Globus pallidus (tissue), 1 donor: Measurements from ENCODE around the gene SUOX.
A peak's percentile ranks its signal among the peaks of the same experiment; 100 is the strongest.
"Not testable (repeated sequence)": the region's sequence is repeated elsewhere in the genome, so short reads cannot be mapped to it uniquely, and the experiment has no call there.

ENCODE experiments used
- DNase-seq: peaks from one replicate; pipeline ENCODE4 v3.0.0-alpha.2; 2015; ENCODE audit warnings: low spot score

SUOX gene

DNA sequence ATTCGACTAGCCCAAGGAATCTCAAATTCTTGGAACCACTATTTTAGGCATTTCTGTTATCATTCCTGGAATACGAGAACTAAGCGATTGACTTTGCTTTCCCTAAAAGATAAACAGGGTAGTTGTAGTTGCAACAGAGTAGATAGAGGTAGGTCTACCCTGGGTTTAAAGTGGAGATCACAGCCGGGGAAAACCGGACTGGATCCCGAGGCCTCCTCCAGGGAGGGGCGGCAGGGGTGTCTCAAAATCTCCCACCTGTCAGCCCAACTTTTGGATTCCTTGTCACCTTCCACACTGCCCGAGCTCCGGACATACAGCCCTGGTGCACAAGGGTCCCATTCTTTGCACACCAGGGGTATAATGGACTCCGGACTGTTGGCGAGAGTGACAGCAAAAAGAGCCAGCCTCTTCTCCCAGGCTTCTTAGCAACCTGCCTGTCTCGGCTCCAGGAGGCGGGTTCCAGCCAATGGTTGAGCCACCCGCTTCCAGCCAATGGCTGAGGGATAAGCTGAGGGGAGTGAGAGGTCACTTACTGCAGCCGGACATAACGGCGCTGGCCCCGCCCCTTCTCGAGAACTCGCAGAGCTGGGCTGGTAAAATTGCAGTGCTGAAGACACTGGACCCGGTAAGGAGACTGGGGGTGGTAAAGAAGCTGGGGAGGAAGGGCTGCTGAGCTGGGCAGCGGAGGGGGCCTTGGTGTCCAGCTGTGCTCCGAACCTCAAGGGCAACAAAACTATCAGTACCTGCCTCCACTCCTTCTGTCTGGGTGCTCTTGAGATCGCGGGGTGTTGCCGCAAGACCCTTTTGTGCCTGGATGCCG, at the start of gene SUOX:
TSS of gene SUOX (plus strand) at position 562 of the 820 bp plus-strand sequence. CDS start 4,946 bp downstream, outside the sequence.
- peak; percentile 98 for DNase-seq

DNA sequence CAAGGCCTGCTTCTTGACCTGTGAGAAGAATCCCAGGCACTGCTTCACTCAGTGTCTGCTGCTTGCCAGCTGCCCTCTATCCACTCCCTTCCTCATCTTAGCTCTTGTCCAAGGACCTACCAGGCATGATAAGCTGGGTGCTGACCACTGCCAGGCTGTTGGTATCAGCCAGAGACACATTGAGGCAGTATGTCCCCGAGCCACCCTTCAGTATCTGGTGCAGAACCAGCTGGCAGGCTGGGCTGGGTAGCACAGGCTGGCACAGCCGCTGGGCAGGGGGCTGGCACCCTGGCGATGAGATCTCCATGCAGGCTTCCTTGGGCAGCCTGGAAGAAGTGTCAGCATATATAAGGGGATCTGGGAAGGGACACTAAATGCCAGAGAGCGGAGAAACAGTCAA, 41.7 kb upstream of the SUOX start:
- DNase-seq = no peak

DNA sequence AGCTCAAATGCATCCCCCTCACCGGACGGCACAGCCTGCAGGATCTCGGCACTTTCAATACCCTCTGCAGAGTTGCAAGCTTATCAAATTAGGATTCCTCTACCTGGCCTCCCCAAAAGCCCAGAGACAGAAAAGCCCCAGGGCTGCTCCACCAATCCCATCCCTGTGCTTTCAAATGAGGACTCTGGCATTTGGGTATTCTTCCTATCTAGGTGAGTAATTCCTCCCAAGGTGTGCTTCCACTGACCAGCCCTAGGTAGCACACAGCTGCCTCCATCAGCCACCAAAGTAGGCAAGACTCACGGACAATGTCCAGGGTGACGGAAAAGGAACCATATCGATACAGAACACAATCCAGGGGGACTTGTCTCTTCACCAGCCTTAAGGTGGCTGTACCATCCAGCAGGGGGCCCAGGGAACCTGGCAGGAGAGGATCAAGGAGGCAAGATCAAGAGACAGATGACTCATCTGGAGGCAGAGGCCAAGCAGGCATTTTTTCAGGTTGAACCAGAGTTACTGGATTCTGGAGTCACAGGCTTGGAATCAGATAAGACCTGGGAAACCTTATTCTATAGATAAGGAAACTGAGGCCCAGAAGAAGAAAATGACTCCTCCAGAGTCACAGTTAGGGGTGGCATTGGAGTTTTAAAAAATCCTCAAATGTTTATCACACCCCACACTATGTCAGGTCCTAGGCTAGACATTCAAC, 41.1 kb upstream of the SUOX start:
- no peak for DNase-seq

DNA sequence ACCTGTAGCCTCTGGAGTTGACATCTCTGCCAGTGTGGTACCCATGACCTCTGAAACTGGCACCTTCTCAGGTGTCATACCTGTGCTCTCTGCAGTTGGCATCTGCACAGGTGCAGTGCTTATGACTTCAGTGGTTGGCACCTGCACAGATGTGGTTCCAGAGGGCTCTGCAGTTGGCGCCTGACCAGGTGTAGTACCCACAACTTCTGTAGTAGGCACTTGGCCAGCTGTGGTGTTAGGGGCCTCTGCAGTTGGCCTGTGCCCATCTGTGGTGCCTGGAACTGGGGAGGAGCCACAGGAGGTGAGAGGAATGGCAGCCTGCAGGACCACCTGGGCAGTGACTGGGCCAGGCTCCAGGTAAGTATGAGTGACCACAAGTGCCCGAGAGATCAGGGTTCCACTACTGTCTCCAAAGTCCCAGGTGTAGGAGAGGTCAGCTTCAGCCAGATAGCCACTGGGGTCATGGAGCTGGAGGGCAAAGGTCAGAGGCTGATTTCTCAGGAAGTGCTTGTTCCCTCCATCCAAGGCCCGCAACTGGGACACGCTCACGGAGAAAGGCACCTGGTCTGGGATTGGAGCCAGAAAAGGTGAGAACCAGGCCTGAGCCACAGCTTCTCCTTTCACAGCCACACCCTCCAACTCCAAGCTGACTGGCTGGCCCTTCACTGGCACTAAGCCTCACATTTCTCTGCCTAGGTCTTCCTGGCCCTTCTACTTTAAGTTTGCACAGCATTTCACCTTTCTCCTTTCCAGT, 39.8 kb upstream of the SUOX start:
- DNase-seq = no peak

DNA sequence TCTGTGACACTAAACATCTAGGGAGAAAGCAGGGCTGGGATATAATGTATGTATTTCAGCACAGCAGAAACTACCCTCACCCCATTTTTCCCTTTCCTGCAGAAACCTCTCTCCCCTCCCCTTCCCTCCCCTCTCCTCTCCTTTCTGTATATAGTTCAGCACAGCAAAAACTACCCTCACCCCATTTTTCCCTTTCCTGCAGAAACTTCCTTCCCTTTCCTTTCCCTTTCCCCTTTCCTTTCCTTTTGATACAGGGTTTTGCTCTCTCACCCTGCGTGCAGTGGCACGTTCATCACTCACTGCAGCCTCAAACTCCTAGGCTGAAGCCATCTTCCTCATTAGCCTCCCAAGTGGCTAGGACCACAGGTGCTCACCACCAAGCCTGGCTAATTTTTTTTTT, 33.3 kb upstream of the SUOX start:
- no peak for DNase-seq

DNA sequence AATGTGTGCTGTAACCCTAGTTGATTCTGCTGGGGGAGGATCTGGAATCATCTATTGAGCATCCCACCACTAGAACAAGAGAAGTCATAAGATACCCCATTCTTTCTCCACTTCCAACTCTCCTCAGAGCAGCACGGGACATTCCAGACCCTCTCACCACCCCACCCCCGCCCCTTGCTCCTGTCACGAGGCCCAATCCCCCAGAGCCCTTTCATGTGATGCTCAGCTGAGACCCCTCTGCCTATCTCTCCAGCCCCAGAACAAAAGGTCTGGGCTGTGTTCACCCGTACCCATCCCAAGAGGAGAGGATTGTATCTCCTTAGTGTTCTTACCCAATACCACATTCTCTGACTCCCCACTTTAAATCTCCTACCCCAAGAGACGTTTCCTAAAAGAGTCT, 31.8 kb upstream of the SUOX start:
- no peak for DNase-seq

DNA sequence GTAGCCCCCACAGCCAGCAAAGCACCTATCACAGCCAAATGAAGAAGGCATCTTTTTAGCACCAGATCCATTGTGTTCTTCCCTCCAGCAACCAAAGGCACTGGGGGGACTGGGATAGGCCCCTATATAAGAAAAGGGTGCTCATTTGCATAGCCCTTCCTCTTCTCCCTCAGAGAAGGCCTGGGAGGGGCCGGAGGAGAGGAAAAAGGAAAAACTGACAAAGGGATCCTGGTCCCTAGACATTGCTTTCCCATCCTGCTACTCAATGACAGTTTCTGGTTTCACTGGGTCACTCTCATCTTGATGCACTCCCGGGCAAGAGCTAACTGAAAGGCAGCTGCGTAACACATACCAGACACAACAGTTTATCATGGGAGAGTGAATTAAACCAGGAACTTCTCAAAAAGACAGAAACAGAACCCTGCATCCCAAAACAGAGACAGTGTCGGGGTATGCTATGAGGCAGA, 31.1 kb upstream of the SUOX start, which contains the start of gene PMEL:
TSS of gene PMEL (minus strand) at position 102 of the 467 bp plus-strand sequence. CDS start at position 71, 31 bp downstream.
- no peak for DNase-seq

DNA sequence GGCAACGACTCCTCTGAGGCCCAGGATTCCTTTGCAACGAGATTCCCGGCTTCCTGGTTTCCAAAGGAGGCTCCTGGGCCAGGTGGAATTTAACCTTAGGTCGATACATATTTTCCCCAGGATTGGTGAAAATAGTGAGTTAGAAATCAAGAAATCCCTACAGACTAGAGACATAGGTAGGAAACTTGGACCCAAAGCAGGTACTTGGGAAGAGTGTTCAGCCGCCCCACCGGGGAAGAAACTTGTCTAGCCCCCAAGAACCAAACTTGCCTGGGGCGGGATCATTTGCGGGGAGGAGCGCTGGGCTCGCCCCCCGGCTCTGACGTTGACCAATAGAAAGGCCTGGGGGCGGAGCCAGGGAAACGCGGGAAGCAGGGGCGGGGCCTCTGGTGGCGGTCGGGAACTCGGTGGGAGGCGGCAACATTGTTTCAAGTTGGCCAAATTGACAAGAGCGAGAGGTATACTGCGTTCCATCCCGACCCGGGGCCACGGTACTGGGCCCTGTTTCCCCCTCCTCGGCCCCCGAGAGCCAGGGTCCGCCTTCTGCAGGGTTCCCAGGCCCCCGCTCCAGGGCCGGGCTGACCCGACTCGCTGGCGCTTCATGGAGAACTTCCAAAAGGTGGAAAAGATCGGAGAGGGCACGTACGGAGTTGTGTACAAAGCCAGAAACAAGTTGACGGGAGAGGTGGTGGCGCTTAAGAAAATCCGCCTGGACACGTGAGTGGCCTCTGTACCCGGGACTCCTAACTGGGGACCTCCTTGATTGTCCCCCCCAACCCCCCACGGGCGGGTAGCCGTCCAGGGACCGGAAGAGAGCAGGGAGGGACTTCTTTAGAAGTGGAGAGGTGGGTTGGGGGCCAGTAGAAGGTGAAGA, 30.4 kb upstream of the SUOX start, which contains the start of gene CDK2:
TSS of gene CDK2 (plus strand) at position 423 of the 874 bp plus-strand sequence. CDS start at position 602, 179 bp downstream.
- peak; percentile 82 for DNase-seq

DNA sequence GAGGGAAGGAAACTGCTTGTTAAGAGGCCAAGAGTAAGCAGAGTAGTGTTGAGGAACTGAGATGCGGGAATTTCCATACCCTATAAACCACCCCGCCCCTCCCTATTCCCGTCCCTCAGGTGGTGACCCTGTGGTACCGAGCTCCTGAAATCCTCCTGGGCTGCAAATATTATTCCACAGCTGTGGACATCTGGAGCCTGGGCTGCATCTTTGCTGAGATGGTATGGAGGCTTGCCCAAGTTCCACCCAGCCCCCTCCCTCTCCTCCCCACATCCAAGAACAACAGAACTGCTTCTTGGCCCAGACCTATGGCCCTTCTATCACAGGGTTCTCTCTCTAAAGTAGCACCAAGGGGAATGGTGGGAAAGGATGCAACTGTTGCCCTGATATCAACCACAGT, 27.7 kb upstream of the SUOX start:
- no peak for DNase-seq

DNA sequence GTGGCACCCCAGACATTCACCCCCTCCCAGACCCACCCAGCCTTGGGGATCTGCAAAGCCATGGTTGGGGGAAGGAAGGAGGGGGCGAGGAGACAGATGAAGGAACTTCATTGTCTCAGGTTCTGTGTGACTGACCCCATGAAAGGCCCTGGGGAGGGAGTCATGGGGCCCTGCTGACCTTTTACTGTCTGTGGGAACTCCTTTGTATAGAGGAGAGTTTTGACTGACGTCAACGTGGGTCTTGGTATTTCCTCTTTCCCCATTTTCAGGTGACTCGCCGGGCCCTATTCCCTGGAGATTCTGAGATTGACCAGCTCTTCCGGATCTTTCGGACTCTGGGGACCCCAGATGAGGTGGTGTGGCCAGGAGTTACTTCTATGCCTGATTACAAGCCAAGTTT, 26.3 kb upstream of the SUOX start:
- no peak for DNase-seq

DNA sequence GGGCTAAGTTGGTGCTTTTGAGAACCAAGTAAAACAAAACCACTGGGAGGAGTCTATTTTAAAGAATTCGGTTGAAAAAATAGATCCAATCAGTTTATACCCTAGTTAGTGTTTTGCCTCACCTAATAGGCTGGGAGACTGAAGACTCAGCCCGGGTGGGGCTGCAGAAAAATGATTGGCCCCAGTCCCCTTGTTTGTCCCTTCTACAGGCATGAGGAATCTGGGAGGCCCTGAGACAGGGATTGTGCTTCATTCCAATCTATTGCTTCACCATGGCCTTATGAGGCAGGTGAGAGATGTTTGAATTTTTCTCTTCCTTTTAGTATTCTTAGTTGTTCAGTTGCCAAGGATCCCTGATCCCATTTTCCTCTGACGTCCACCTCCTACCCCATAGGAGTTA, 25.0 kb upstream of the SUOX start:
- no peak for DNase-seq

DNA sequence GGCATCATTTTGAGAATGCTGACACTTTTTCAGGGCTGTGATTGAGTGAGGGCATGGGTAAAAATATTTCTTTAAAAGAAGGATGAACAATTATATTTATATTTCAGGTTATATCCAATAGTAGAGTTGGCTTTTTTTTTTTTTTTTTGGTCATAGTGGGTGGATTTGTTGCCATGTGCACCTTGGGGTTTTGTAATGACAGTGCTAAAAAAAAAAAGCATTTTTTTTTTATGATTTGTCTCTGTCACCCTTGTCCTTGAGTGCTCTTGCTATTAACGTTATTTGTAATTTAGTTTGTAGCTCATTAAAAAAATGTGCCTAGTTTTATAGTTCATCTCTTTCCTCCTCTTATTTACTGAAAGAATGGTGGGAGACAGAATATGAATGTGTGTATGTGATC, 24.6 kb upstream of the SUOX start:
- no peak for DNase-seq

DNA sequence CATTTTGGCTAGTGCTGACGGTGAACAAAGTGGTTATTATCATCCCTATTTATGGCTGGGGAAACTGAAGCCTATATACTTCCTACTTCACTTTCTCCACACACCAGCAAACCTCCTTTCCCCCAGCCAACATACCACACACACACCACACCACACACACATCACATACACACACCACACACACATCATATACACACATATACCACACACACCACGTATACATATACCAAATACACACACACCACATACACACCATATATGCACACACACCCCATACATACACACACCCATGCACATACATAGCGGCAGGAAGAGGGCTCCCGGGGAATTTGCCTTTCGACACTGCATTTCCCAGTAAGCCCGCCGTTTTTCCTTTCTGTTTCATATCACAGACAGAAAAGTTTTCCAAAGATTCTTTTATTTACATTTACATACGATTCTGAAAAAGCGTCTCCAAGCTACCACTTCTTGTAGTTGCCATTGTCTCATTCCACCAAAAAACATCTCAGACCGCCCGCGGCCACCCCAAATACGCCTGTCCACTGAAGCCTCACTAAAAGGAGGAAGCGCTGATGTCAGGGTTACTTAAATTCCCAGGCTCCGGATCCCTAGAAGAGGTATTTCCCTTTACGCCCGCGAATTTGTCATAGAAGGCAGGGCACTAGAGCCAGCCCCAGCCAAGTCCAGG, 24.0 kb upstream of the SUOX start:
- DNase-seq = no peak

DNA sequence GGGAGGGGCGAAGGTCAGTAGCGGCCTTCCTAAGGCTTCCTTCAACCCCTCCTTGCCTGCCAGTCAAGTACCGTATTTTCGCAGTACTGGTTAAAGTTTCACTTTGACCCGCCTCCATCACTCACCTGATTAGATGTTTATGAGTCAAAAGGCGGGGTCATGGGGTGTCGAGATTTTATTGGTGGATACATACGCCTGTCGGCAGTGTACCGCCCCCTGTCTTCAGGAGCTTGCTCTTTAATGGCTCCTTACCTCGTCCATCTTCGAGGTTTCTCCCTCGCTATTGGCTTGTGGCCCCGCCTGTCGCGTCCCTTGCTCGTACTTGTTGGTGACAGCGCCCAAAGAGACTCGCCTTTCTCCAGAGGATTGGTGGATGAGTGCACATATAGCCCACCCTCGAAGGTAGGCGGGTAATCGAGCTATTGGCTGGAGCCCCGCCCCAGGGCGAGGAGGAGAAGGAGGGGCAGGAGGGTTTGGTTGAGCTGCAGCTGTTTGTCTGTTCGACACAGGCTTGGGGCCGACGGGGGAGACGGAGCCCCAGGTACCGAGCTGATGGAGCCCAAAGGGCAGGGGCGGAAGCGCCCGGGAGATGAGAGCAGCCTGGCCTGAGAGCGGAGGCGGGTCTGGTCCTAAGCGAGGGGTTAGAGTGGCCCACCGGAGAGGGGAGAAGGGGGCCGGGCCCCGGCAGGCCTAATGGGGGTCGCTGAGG, 23.3 kb upstream of the SUOX start, which contains the start of gene RAB5B:
TSS of gene RAB5B (plus strand) at position 480 of the 709 bp plus-strand sequence. CDS start 12,883 bp downstream, outside the sequence.
- DNase-seq = peak; percentile 100

DNA sequence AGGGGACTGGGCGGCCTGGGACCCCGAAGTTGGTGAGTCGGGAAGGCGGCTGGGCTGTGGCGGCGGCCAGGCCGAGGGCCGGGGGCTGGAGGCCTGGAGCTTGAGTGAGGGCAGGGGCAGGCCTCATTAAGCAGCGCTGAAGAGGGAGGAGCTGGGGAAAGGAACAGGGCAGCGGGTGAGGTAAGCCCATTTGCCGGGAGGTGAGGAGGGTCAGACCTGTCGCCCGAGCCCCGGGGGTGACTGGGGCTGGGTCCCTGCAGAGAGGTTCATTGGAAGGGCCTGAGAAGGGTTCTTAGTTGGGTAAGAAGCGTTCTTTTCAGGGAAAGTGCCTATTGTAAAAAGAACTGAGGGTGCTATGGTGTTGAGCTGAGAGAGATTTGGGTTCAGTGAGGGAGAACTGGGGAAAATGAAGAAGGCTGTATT, 22.8 kb upstream of the SUOX start:
- DNase-seq = no peak

DNA sequence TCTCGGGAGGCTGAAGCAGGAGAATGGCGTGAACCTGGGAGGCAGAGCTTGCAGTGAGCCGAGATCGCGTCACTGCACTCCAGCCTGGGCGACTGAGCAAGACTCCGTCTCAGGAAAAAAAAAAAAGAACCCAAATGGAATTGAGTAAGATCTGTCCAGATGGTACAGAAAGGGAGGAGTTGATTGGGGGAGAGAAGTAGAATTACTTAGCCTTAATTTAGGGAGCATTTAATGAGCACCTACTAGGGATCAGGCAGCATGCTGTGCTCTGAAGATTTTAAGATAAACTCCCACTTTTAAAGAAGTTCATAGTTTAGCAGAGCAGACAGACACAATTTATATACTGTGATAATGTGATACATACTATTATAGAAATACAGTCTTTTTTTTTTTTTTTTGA, 18.7 kb upstream of the SUOX start:
- no peak for DNase-seq

DNA sequence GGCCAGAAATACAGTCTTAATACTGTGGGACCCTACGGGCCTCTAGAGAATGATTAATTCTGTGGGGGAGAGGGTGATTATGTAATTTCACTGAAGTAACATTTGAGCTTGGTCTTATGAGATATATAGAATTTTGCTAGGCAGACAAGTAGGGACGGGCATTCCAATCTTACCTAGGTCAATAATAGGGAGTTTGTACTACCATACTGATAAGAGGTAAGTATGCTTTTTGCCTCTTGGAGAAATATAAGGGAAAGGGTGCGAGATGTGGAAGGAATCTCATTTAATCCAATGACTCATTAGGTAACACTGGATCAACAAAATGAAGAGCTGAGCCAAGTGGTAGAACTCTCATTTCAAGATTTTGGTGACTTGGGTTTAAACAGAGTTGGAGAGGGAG, 18.0 kb upstream of the SUOX start:
- DNase-seq = no peak

DNA sequence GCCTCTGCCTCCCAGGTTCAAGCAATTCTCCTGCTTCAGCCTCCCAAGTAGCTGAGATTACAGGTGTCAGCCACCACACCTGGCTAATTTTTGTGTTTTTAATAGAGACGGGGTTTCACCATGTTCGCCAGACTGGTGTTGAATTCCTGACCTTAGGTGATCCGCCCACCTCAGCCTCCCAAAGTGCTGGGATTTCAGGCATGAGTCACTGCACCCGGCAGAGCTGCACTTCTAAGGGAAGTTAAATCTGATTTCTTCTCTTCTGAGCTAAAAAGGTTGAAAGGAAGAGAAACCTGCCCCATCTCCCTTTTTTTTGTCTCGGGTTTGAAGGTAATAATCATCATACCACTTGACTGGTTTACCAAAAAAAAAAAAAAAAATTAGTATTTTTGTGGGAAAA, 15.2 kb upstream of the SUOX start:
- not testable (repeated sequence) for DNase-seq

DNA sequence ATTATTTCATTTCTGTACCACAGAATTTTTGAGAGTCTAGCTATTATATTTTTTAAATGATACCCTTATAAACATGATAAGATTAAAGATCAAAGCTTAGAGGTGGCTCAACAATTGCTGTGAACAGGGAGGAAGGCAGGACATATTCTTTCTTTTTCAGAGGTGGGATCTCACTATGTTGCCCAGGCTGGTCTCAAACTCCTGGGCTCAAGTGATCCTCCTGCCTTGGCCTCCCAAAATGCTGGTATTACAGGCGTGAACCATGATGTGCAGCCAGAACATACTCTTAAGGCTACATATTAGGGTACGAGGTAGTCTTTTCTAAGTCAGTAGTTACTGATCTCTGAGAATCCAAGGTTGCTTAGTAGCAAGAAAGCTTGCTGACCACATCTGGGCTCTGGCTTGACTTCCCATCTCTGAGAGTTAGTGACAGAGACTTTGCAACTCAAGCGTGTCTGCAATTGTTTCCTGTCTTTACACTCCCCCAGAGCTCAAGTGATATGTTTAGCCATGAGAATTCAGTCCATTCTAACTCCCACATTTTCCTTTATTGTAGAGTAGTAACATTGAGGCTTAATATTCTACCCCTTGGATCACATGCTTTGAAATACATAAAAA, 14.6 kb upstream of the SUOX start:
- DNase-seq = no peak
